Esophagus (tissue), 2 donors: ENCODE measurements around the gene CIBAR2. TPM values are rescaled to one million over a fixed set of nuclear protein-coding genes. Genes with fewer than 3 reads are reported as not detected.
A peak's percentile ranks its signal among the peaks of the same experiment; 100 is the strongest.

Experiments
- H3K27ac ChIP-seq, 2 donors: one replicate each; pipeline ENCODE4 v1.5.1; 2013; ENCODE audit warnings: low read depth in 2 of 2, mild to moderate bottlenecking in 2 of 2, inconsistent platforms in 1 of 2, low read length in 1 of 2, moderate library complexity in 1 of 2
- H3K27me3 ChIP-seq, 2 donors: one replicate each; pipeline ENCODE4 v1.6.1; 2013; ENCODE audit warnings: low read length in 2 of 2, control low read depth in 1 of 2, mild to moderate bottlenecking in 1 of 2; ENCODE audit not compliant: insufficient read depth in 2 of 2, control insufficient read depth in 1 of 2
- H3K36me3 ChIP-seq, 2 donors: one replicate each; pipeline ENCODE4 v1.6.1; 2013; ENCODE audit warnings: low read length in 1 of 2; ENCODE audit not compliant: control insufficient read depth in 2 of 2, insufficient read depth in 2 of 2
- H3K4me1 ChIP-seq, 2 donors: one replicate each; pipeline ENCODE4 v1.6.1; 2013; ENCODE audit warnings: low read length in 1 of 2; ENCODE audit not compliant: control insufficient read depth in 2 of 2, insufficient read depth in 2 of 2
- H3K4me3 ChIP-seq, 2 donors: one replicate each; pipeline ENCODE4 v1.5.1; 2013; ENCODE audit warnings: low read length in 2 of 2, mild to moderate bottlenecking in 2 of 2, low read depth in 1 of 2, moderate library complexity in 1 of 2
- H3K9me3 ChIP-seq, 2 donors: one replicate each; pipeline ENCODE4 v1.6.1; 2013; ENCODE audit warnings: mild to moderate bottlenecking in 2 of 2, low read depth in 1 of 2, low read length in 1 of 2, moderate library complexity in 1 of 2; ENCODE audit not compliant: control insufficient read depth in 2 of 2, insufficient read depth in 1 of 2
- whole genome bisulfite sequencing, 2 donors: extraction: QIAGEN DNeasy Blood & Tissue Kit; methylation state at CpG; one replicate each; pipeline ENCODE4 v1.1.7; 2013; 5-methylcytosine and 5-hydroxymethylcytosine counted together
- polyA plus RNA-seq, 2 donors: library from polyadenylated mRNA; stranded (reverse); fragments of 200-250 nt; gene quantifications; one replicate each; pipeline ENCODE4 v1.2.3, GENCODE V29; 2013
- donor health status: healthy with polysubstance abuse.
- donor health status: Bipolar disorder and iron deficiency.

CIBAR2 gene
- polyA plus RNA-seq, 2 donors, result not detected

- peaks cover 0 to 16% of the 10 kb centered on the region in 2 donors for H3K36me3 ChIP-seq
- 41 to 59% methylated on average over 13 of the region's 13 CpGs for WGBS, 2 donors
These were observed 39.3 kb downstream of the CIBAR2 start for GRCh38 chr16:85072947-85073346.

GRCh38 chr16:85072076-85072860 lies 40.0 kb downstream of the CIBAR2 start:
- Histone ChIP-seq H3K27me3 (no peaks in the 10 kb centered on the region), H3K36me3 (peaks cover 0 to 16% of the 10 kb centered on the region in 2 donors), H3K9me3 (no peaks in the 10 kb centered on the region), H3K4me3 (no peak overlapping the region), H3K4me1 (peaks cover 0 to 9% of the 10 kb centered on the region in 2 donors), H3K27ac (peak overlapping the region in 1 of 2 donors; percentile 48)
- 76 to 83% methylated on average over 8 of the region's 8 CpGs for WGBS, 2 donors

More at GRCh38 chr16:85072947-85073346, 39.3 kb downstream of the CIBAR2 start:
- no peaks in the 10 kb centered on the region for H3K9me3 ChIP-seq
- H3K27me3 ChIP-seq, result no peaks in the 10 kb centered on the region
- H3K27ac ChIP-seq, result peak overlapping the region; percentile 43 to 48
- peaks cover 0 to 9% of the 10 kb centered on the region in 2 donors for H3K4me1 ChIP-seq
- H3K4me3 ChIP-seq, result no peak overlapping the region

GRCh38 chr16:85069171-85069570 lies 43.1 kb downstream of the CIBAR2 start:
- H3K4me1 ChIP-seq, result peaks cover 0 to 11% of the 10 kb centered on the region in 2 donors
- peaks cover 0 to 19% of the 10 kb centered on the region in 2 donors for H3K36me3 ChIP-seq
- H3K27ac ChIP-seq, result no peak overlapping the region
- WGBS, 2 donors, result 89 to 95% methylated on average over 7 of the region's 7 CpGs
- no peaks in the 10 kb centered on the region for H3K9me3 ChIP-seq
- H3K4me3 ChIP-seq, result no peak overlapping the region
- no peaks in the 10 kb centered on the region for H3K27me3 ChIP-seq

GRCh38 chr16:85068746-85069145 lies 43.5 kb downstream of the CIBAR2 start:
- 85 to 92% methylated on average over 8 of the region's 8 CpGs for WGBS, 2 donors
- Histone ChIP-seq H3K36me3 (peaks cover 0 to 19% of the 10 kb centered on the region in 2 donors), H3K4me1 (peaks cover 0 to 11% of the 10 kb centered on the region in 2 donors), H3K27me3 (no peaks in the 10 kb centered on the region), H3K27ac (no peak overlapping the region), H3K4me3 (no peak overlapping the region), H3K9me3 (no peaks in the 10 kb centered on the region)

GRCh38 chr16:85067426-85067825 lies 44.8 kb downstream of the CIBAR2 start:
- Histone ChIP-seq H3K27me3 (no peaks in the 10 kb centered on the region), H3K4me3 (no peak overlapping the region), H3K9me3 (no peaks in the 10 kb centered on the region), H3K27ac (no peak overlapping the region), H3K36me3 (peaks cover 0 to 10% of the 10 kb centered on the region in 2 donors), H3K4me1 (peaks cover 0 to 7% of the 10 kb centered on the region in 2 donors)
- WGBS, 2 donors, result 78 to 84% methylated on average over 8 of the region's 8 CpGs

GRCh38 chr16:85067024-85067423 lies 45.2 kb downstream of the CIBAR2 start:
- Histone ChIP-seq H3K27ac (no peak overlapping the region), H3K4me1 (peaks cover 0 to 7% of the 10 kb centered on the region in 2 donors), H3K9me3 (no peaks in the 10 kb centered on the region), H3K4me3 (no peak overlapping the region), H3K27me3 (no peaks in the 10 kb centered on the region), H3K36me3 (peaks cover 0 to 10% of the 10 kb centered on the region in 2 donors)
- WGBS, 2 donors, result 95% methylated on average over 18 of the region's 18 CpGs

- Histone ChIP-seq H3K4me3 (no peak overlapping the region), H3K9me3 (no peaks in the 10 kb centered on the region), H3K27me3 (no peaks in the 10 kb centered on the region), H3K27ac (no peak overlapping the region), H3K4me1 (peaks cover 0 to 7% of the 10 kb centered on the region in 2 donors), H3K36me3 (peaks cover 0 to 10% of the 10 kb centered on the region in 2 donors)
- 88 to 90% methylated on average over 12 of the region's 12 CpGs for WGBS, 2 donors
These were observed 45.9 kb downstream of the CIBAR2 start for GRCh38 chr16:85066346-85066885.

GRCh38 chr16:85065099-85065498 lies 47.2 kb downstream of the CIBAR2 start:
- H3K36me3 ChIP-seq, result peaks cover 0 to 13% of the 10 kb centered on the region in 2 donors

GRCh38 chr16:85064186-85064585 lies 48.1 kb downstream of the CIBAR2 start:
- WGBS, 2 donors, result 93 to 94% methylated on average over 6 of the region's 6 CpGs
- H3K4me1 ChIP-seq, result peaks cover 0 to 7% of the 10 kb centered on the region in 2 donors

More at GRCh38 chr16:85065099-85065498, 47.2 kb downstream of the CIBAR2 start:
- H3K9me3 ChIP-seq, result no peaks in the 10 kb centered on the region
- H3K27me3 ChIP-seq, result no peaks in the 10 kb centered on the region
- H3K27ac ChIP-seq, result no peak overlapping the region
- no peak overlapping the region for H3K4me3 ChIP-seq
- peaks cover 0 to 7% of the 10 kb centered on the region in 2 donors for H3K4me1 ChIP-seq
- 91 to 94% methylated on average over 13 of the region's 13 CpGs for WGBS, 2 donors

More at GRCh38 chr16:85064186-85064585, 48.1 kb downstream of the CIBAR2 start:
- Histone ChIP-seq H3K27me3 (no peaks in the 10 kb centered on the region), H3K4me3 (no peak overlapping the region), H3K27ac (no peak overlapping the region), H3K9me3 (no peaks in the 10 kb centered on the region), H3K36me3 (peaks cover 0 to 9% of the 10 kb centered on the region in 2 donors)
